Activated CD4-positive, alpha-beta T cell treated with anti-CD3 and anti-CD28 coated beads, Interleukin-2, amount 10 ng/mL, durations not matched to agents 24 days and 14 days (primary cell): ENCODE measurements around the gene RTEL1. TPM values are rescaled to one million over a fixed set of nuclear protein-coding genes. Genes with fewer than 3 reads are reported as not detected.
"Not testable (repeated sequence)": the region's sequence is repeated elsewhere in the genome, so short reads cannot be mapped to it uniquely, and the experiment has no call there.

Experiments
- DNase-seq: peaks from one replicate; pipeline ENCODE4 v3.0.0; 2022
- H3K27ac Mint-ChIP-seq: one replicate; pipeline ENCODE4 v1.8.0; 2022; ENCODE audit warnings: mild to moderate bottlenecking, mixed read lengths
- H3K27me3 Mint-ChIP-seq: one replicate; pipeline ENCODE4 v1.8.0; 2022; ENCODE audit warnings: mixed read lengths
- H3K36me3 Mint-ChIP-seq: one replicate; pipeline ENCODE4 v1.8.0; 2022; ENCODE audit warnings: low read depth, mild to moderate bottlenecking, mixed read lengths
- H3K4me1 Mint-ChIP-seq: one replicate; pipeline ENCODE4 v1.8.0; 2021; ENCODE audit warnings: mixed read lengths
- H3K4me3 Mint-ChIP-seq: one replicate; pipeline ENCODE4 v1.8.0; 2022; ENCODE audit warnings: mild to moderate bottlenecking, moderate library complexity, mixed read lengths
- H3K9me3 Mint-ChIP-seq: one replicate; pipeline ENCODE4 v1.8.0; 2021; ENCODE audit warnings: mixed read lengths
- intact Hi-C: fragments of 100-400 bp; cut with micrococcal nuclease; formaldehyde crosslinking; loops from one replicate; pipeline ENCODE4 v1.15.1; 2023
- total RNA-seq: library from RNA; stranded (reverse); gene quantifications from 2 replicates; pipeline ENCODE4 v1.2.3, GENCODE V29; 2022

RTEL1 gene
- total RNA-seq, 1 donor from 2014 or later = 64.7 TPM

DNA sequence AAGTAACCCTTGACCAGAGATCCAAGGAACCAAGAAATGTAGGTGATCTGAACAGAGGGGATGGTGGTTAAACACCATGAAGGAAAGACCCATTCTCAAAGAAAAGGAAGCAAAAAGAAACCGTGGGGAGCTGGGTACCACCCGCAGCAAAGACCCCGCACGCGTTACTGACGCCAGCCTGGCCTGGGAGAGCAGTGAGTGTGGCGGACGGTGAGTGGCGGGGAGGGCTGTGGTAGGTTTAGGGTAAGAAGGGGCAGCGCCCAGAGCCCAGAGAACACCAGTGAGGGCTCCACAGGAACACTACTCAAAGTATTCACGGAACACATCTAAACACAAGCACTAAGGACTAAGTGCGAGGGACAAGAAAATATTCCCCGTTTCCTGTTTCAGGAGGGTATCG, 35.4 kb upstream of the RTEL1 start:
- Mint-ChIP-seq H3K9me3 (no peaks in the 10 kb centered on the region), H3K4me3 (no peak overlapping the region), H3K27ac (no peak overlapping the region), H3K4me1 (peaks cover 15% of the 10 kb centered on the region), H3K27me3 (no peaks in the 10 kb centered on the region), H3K36me3 (peaks cover 15% of the 10 kb centered on the region)
- intact Hi-C loops = loop anchor here (10.0 kb wide), 1 partner anchor 442 kb away; the partner anchor contains the start of gene TCEA2
- no peak for DNase-seq

DNA sequence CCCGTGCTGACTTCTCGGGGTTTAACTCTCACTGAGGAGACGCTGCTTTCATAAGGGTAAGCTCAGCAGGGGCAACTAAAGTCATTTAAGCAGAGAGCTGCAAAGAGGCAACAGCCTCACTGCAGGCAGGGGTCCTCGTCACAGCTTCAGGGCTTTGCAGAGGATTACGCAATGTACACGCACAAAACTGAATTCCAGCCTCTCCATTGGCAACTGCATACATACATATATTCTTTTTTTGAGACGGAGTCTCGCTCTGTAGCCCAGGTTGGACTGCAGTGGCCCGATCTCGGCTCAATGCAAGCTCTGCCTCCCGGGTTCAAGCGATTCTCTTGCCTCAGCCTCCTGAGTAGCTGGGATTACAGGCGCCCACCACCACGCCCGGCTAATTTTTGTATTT, 33.6 kb upstream of the RTEL1 start:
- H3K36me3 Mint-ChIP-seq = peaks cover 13% of the 10 kb centered on the region
- peaks cover 25% of the 10 kb centered on the region for H3K4me1 Mint-ChIP-seq

DNA sequence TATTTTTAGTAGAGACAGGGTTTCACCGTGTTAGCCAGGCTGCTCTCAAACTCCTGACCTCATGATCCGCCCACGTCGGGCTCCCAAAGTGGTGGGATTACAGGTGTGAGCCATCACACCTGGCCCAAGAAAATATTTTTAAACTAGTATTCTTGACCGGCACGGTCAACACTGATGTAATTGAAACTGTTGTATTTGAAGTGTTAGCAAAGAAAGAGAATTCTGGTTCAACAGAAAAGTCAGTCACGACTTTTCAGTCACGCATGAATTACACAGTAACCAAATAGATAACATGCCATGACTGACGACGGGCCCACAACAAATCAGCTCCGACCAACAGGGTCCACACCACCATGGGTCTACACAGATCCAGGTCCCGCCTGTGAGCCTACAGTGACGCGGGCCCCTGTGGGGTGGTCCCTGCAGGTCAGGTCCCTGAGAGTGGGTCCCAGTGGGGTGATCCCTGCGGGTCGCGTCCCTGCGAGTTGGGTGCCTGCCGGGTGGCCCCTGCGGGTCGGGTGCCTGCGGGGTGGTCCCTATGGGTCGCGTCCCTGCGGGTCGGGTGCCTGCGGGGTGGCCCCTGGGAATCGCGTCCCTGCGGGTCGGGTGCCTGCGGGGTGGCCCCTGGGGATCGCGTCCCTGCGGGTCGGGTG, 32.2 kb upstream of the RTEL1 start:
- intact Hi-C loops = loop anchor here (2.0 to 10.0 kb wide), 4 partner anchors 54 to 439 kb away; partner anchors contain the start of genes HELZ2, PRPF6, PTK6 and TCEA2
- no peaks in the 10 kb centered on the region for H3K27me3 Mint-ChIP-seq
- H3K9me3 Mint-ChIP-seq = no peaks in the 10 kb centered on the region
- peak; percentile 76 for DNase-seq
- peaks cover 23% of the 10 kb centered on the region for H3K4me1 Mint-ChIP-seq
- peak overlapping the region; percentile 86 for H3K4me3 Mint-ChIP-seq
- H3K36me3 Mint-ChIP-seq = peaks cover 18% of the 10 kb centered on the region
- peak overlapping the region; percentile 78 for H3K27ac Mint-ChIP-seq

More for the DNA sequence above, 33.6 kb upstream of the RTEL1 start:
- DNase-seq = no peak
- H3K27ac Mint-ChIP-seq = no peak overlapping the region
- no peaks in the 10 kb centered on the region for H3K9me3 Mint-ChIP-seq
- H3K4me3 Mint-ChIP-seq = no peak overlapping the region
- intact Hi-C loops = loop anchor here (10.0 kb wide), 1 partner anchor 440 kb away; the partner anchor contains the start of gene TCEA2
- H3K27me3 Mint-ChIP-seq = no peaks in the 10 kb centered on the region

DNA sequence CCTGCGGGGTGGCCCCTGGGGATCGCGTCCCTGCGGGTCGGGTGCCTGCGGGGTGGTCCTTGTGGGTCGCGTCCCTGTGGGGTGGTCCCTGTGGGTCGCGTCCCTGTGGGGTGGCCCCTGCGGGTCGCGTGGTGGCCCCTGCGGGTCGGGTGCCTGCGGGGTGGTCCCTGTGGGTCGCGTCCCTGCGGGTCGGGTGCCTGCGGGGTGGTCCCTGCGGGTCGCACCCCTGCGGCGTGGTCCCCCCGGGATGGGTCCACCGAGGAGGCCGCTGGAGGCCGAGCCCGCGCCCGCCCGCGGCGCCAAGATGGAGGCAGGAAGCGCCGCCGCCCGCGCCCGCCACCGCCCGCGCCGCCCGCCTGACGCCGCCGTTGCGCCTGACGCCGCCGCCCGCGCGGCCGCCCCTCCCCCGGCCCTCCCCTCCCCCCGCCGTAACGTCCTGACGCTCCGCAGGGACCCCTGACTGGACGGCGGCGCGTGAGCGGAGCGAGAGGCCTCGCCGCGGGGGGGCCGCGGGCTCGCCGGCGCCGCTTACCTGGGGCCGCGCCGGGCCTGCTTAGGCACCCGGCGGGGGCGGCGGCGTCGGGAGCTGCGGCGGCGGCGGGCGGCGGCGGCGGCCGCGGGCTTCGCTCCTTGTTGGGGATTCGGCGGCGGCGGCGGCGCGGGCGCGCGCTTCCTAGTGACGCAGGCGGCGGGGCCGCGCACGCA, 31.5 kb upstream of the RTEL1 start, which contains the start of gene GMEB2:
GMEB2 (minus strand) TSS at position 678 of the 705 bp plus-strand sequence. CDS start 7,704 bp downstream, outside the sequence.
- Mint-ChIP-seq H3K4me3 (peak within 1 kb of the TSS; percentile 97), H3K4me1 (peaks cover 21% of the 10 kb centered on the region), H3K9me3 (no peaks in the 10 kb centered on the region), H3K27ac (peak within 1 kb of the TSS; percentile 99), H3K36me3 (peaks cover 23% of the 10 kb centered on the region), H3K27me3 (no peaks in the 10 kb centered on the region)
- intact Hi-C loops = loop anchor here (1.0 to 10.0 kb wide), 8 partner anchors 9 to 438 kb away; partner anchors contain the start of genes HELZ2, PRPF6, PTK6 and STMN3
- DNase-seq = peak; percentile 92

DNA sequence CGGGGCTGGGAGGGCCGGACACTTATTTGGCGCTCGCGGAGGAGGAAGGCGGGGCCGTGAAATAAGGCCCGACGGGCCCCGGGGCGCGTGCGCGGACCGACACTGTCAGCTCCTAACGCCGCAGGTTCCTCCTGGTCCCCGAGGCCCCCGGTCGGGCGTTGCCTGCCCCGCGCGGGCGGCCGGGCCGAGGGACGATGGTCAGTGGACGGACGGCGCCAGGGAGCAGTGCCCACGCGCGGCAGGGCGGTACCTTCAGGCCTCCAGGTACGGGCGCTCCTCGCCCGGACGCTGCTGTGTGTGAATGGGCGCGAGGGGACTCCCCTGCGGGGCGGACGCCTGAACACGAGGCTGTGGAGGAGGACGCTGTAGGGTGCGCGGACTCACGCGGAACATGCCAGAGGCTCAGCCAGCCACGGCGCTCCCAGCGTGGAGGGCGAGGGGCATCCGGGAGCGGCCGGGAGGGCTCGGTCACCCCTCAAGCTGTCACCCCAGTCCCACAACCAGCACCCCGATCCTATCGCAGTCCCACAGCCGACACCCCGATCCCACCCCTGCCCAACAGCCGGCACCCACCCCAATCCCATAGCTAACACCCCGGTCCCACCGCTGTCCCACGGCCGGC, 30.9 kb upstream of the RTEL1 start:
- no peaks in the 10 kb centered on the region for H3K9me3 Mint-ChIP-seq
- peak; percentile 98 for DNase-seq
- H3K36me3 Mint-ChIP-seq = peaks cover 23% of the 10 kb centered on the region
- peaks cover 20% of the 10 kb centered on the region for H3K4me1 Mint-ChIP-seq
- peak overlapping the region; percentile 99 for H3K27ac Mint-ChIP-seq
- H3K4me3 Mint-ChIP-seq = peak overlapping the region; percentile 97
- H3K27me3 Mint-ChIP-seq = no peaks in the 10 kb centered on the region
- intact Hi-C loops = loop anchor here (1.0 to 10.0 kb wide), 8 partner anchors 8 to 438 kb away; partner anchors contain the start of genes HELZ2, PRPF6, PTK6 and STMN3

DNA sequence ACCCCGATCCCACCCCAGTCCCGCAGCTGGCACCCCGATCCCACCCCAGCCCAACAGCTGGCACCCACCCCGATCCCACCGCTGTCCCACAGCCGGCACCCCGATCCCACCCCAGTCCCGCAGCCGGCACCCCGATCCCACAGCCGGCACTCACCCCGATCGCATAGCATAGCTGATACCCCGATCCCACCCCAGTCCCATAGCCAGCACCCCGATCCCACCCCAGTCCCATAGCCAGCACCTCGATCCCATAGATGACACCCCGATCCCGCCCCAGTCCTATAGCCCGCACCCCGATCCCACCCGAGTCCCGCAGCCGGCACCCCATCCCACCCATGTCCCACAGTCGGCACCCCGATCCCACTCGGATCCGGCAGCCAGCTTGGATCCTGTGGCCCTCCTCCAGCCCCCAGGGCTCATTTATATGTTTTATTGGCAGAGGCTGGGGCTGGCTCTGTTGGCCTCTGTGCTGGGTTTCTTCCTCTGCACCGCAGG, 30.3 kb upstream of the RTEL1 start:
- Mint-ChIP-seq H3K36me3 (peaks cover 23% of the 10 kb centered on the region), H3K4me1 (peaks cover 17% of the 10 kb centered on the region), H3K27me3 (no peaks in the 10 kb centered on the region)

DNA sequence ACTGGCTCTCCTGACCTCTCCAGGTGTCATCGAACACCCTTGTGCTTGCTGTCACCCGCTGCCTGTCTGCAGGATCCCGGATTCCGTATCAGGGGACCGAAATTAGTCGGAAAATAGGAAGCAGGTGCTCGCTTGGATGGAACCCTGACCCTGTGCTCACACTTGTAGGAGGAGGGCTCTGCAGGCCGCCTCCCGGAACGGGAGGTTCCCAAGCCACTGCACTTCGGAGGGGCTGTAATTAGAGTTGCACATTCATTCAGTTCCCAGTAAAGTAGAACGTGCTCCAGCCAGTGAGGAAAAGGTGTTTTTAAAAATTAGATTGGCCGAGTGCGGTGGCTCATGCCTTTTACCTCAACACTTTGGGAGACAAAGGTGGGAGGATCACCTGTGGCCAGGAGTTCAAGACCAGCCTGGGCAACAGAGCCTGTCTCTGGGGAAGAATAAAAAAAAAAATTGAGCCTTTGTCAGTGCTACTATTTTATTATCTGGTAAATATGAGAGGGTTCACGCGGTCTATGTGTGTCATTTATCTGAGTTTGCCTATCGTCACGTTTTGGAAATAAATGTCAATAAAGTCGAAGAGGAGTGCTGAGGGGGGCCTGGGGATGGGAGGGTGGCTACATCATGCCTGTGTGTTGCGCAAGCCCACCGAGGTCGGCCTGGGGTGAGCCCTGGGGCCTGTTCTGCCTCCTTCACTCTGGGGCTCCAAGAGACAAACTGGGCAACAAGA, 29.7 kb upstream of the RTEL1 start:
- intact Hi-C loops = loop anchor here (1.0 to 10.0 kb wide), 4 partner anchors 30 to 436 kb away; partner anchors contain the start of genes HELZ2, PTK6, RTEL1 and TCEA2
- peak overlapping the region; percentile 99 for H3K27ac Mint-ChIP-seq
- H3K4me3 Mint-ChIP-seq = peak overlapping the region; percentile 97
- H3K27me3 Mint-ChIP-seq = no peaks in the 10 kb centered on the region
- peaks cover 18% of the 10 kb centered on the region for H3K4me1 Mint-ChIP-seq
- peak; percentile 89 for DNase-seq
- no peaks in the 10 kb centered on the region for H3K9me3 Mint-ChIP-seq
- peaks cover 26% of the 10 kb centered on the region for H3K36me3 Mint-ChIP-seq

More for the DNA sequence above, 30.3 kb upstream of the RTEL1 start:
- no peak for DNase-seq
- intact Hi-C loops = loop anchor here (1.0 to 10.0 kb wide), 9 partner anchors 8 to 437 kb away; partner anchors contain the start of genes HELZ2, PRPF6, PTK6 and RTEL1
- Mint-ChIP-seq H3K9me3 (no peaks in the 10 kb centered on the region), H3K4me3 (peak overlapping the region; percentile 97), H3K27ac (peak overlapping the region; percentile 99)

GRCh38 chr20:63630956-63631355, 27.2 kb upstream of the RTEL1 start:
- H3K27me3 Mint-ChIP-seq, DNase-seq, H3K9me3 Mint-ChIP-seq, H3K4me3 Mint-ChIP-seq, intact Hi-C loops, H3K27ac Mint-ChIP-seq: not testable (repeated sequence)
- Mint-ChIP-seq H3K36me3 (peaks cover 23% of the 10 kb centered on the region), H3K4me1 (peaks cover 28% of the 10 kb centered on the region)

DNA sequence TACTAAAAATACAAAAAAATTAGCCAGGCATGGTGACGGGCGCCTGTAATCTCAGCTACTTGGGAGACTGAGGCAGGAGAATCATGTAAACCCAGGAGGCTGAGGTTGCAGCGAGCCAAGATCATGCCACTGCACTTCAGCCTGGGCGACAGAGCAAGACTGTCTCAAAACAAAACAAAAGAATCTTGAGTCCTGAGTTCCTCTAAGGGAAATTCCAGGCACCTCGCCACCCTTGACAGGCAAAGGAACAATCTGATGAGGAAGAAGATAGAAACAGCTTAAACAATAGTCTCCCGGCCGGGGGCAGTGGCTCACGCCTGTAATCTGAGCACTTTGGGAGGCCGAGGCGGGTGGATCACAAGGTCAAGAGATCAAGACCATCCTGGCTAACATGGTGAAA, 26.7 kb upstream of the RTEL1 start:
- peaks cover 29% of the 10 kb centered on the region for H3K4me1 Mint-ChIP-seq
- H3K27me3 Mint-ChIP-seq, DNase-seq, H3K4me3 Mint-ChIP-seq, H3K9me3 Mint-ChIP-seq, intact Hi-C loops, H3K27ac Mint-ChIP-seq: not testable (repeated sequence)
- H3K36me3 Mint-ChIP-seq = peaks cover 23% of the 10 kb centered on the region

- no peak for DNase-seq
- no peaks in the 10 kb centered on the region for H3K9me3 Mint-ChIP-seq
- intact Hi-C loops = no loop called here
- H3K4me3 Mint-ChIP-seq = no peak overlapping the region
- H3K36me3 Mint-ChIP-seq = peaks cover 17% of the 10 kb centered on the region
- peak overlapping the region; percentile 53 for H3K27ac Mint-ChIP-seq
- H3K4me1 Mint-ChIP-seq = peaks cover 36% of the 10 kb centered on the region
- no peaks in the 10 kb centered on the region for H3K27me3 Mint-ChIP-seq
Observed at GRCh38 chr20:63633732-63634131, 24.4 kb upstream of the RTEL1 start.

- peaks cover 10% of the 10 kb centered on the region for H3K36me3 Mint-ChIP-seq
- H3K27me3 Mint-ChIP-seq = no peaks in the 10 kb centered on the region
- intact Hi-C loops = loop anchor here (1.0 to 5.0 kb wide), 2 partner anchors 8 to 97 kb away; partner anchors contain the start of gene GMEB2
- DNase-seq = peak; percentile 92
- peak overlapping the region; percentile 92 for H3K27ac Mint-ChIP-seq
- peak overlapping the region; percentile 68 for H3K4me3 Mint-ChIP-seq
- no peaks in the 10 kb centered on the region for H3K9me3 Mint-ChIP-seq
- H3K4me1 Mint-ChIP-seq = peaks cover 44% of the 10 kb centered on the region
Observed at GRCh38 chr20:63635431-63636141, 22.5 kb upstream of the RTEL1 start.
